WTC11 (cell line): ENCODE results near the gene MRPS5. TPM values are rescaled to one million over a fixed set of nuclear protein-coding genes. Genes with fewer than 3 reads are reported as not detected.
A peak's percentile ranks its signal among the peaks of the same experiment; 100 is the strongest.

Experiments
- ATAC-seq: fragments of 200-7000 bp; cut with Tn5 transposase; 2 replicates; pipeline ENCODE4 v1.10.0; 2021; ENCODE audit warnings: mild to moderate bottlenecking, moderate library complexity
- CTCF ChIA-PET: fragments of 300-600 bp; sonication (Branson Sonifier 250); formaldehyde crosslinking; loops from one replicate; lab custom pipeline; 2021; ENCODE audit warnings: antibody characterized with exemption; lab: Charles Lee
- POLR2A ChIA-PET: fragments of 350-600 bp; sonication (Branson Sonifier 250); formaldehyde crosslinking; loops from one replicate; lab custom pipeline; 2021; ENCODE audit warnings: antibody characterized with exemption; lab: Charles Lee
- DNase-seq: peaks from one replicate; pipeline ENCODE4 v3.0.0; 2021; ENCODE audit warnings: low spot score
- H3K27ac Mint-ChIP-seq: 2 replicates; pipeline ENCODE4 v1.8.0; 2021; ENCODE audit warnings: mixed read lengths
- H3K27me3 Mint-ChIP-seq: 2 replicates; pipeline ENCODE4 v1.8.0; 2021; ENCODE audit warnings: low read depth, mild to moderate bottlenecking, moderate library complexity, mixed read lengths
- H3K36me3 Mint-ChIP-seq: 2 replicates; pipeline ENCODE4 v1.8.0; 2021; ENCODE audit warnings: mixed read lengths
- H3K4me1 Mint-ChIP-seq: 2 replicates; pipeline ENCODE4 v1.8.0; 2022; ENCODE audit warnings: mixed read lengths
- H3K4me3 Mint-ChIP-seq: 2 replicates; pipeline ENCODE4 v1.8.0; 2021; ENCODE audit warnings: mild to moderate bottlenecking, moderate library complexity, mixed read lengths
- H3K9me3 Mint-ChIP-seq: 2 replicates; pipeline ENCODE4 v1.8.0; 2021; ENCODE audit warnings: mixed read lengths
- ARID4B ChIP-seq: sonication (generic); formaldehyde crosslinking; IDR thresholded peaks from 2 replicates; pipeline ENCODE4 v1.8.0; 2023; ENCODE audit warnings: missing genetic modification reagents, mild to moderate bottlenecking, borderline replicate concordance
- CBFB ChIP-seq: sonication (generic); formaldehyde crosslinking; IDR thresholded peaks from 2 replicates; pipeline ENCODE4 v1.8.1; 2022; ENCODE audit warnings: mild to moderate bottlenecking, low read depth, missing genetic modification reagents
- CREB1 ChIP-seq: sonication (generic); formaldehyde crosslinking; IDR thresholded peaks from 2 replicates; pipeline ENCODE4 v1.8.0; 2023; ENCODE audit warnings: mild to moderate bottlenecking, missing genetic modification reagents
- CREM ChIP-seq: sonication (generic); formaldehyde crosslinking; IDR thresholded peaks from 2 replicates; pipeline ENCODE4 v1.8.1; 2022; ENCODE audit warnings: mild to moderate bottlenecking, missing genetic modification reagents, moderate library complexity
- ESRRA ChIP-seq: sonication (generic); formaldehyde crosslinking; IDR thresholded peaks from 2 replicates; pipeline ENCODE4 v1.8.1; 2022; ENCODE audit warnings: mild to moderate bottlenecking, missing genetic modification reagents, borderline replicate concordance
- FOXJ3 ChIP-seq: sonication (generic); formaldehyde crosslinking; IDR thresholded peaks from 2 replicates; pipeline ENCODE4 v1.9.0; 2021; ENCODE audit warnings: missing genetic modification reagents, mild to moderate bottlenecking, borderline replicate concordance
- FOXP1 ChIP-seq: sonication (generic); formaldehyde crosslinking; IDR thresholded peaks from 2 replicates; pipeline ENCODE4 v1.8.0; 2022; ENCODE audit warnings: missing genetic modification reagents, mild to moderate bottlenecking, moderate library complexity, borderline replicate concordance
- JAZF1 ChIP-seq: fragments of 250-450 bp; sonication (Bioruptor Pico); IDR thresholded peaks from 2 replicates; pipeline ENCODE4 v1.9.0; 2021; ENCODE audit warnings: moderate library complexity, mild to moderate bottlenecking, inconsistent platforms
- MAX ChIP-seq: sonication (generic); formaldehyde crosslinking; IDR thresholded peaks from 2 replicates; pipeline ENCODE4 v1.8.0; 2022; ENCODE audit warnings: mild to moderate bottlenecking, missing genetic modification reagents
- NR3C1 ChIP-seq: sonication (generic); formaldehyde crosslinking; conservative IDR thresholded peaks from 2 replicates; pipeline ENCODE4 v1.8.1; 2023; ENCODE audit warnings: low read depth, mild to moderate bottlenecking, missing genetic modification reagents
- PREB ChIP-seq: sonication (generic); formaldehyde crosslinking; IDR thresholded peaks from 2 replicates; pipeline ENCODE4 v1.8.1; 2022; ENCODE audit warnings: mild to moderate bottlenecking, missing genetic modification reagents, moderate library complexity, borderline replicate concordance
- SP1 ChIP-seq: sonication (generic); formaldehyde crosslinking; conservative IDR thresholded peaks from 2 replicates; pipeline ENCODE4 v1.8.1; 2022; ENCODE audit warnings: missing genetic modification reagents
- STAT6 ChIP-seq: sonication (generic); formaldehyde crosslinking; conservative IDR thresholded peaks from 2 replicates; pipeline ENCODE4 v1.8.1; 2023; ENCODE audit warnings: mild to moderate bottlenecking, low read depth, missing genetic modification reagents, moderate library complexity
- ZNF121 ChIP-seq: sonication (generic); formaldehyde crosslinking; IDR thresholded peaks from 2 replicates; pipeline ENCODE4 v1.8.0; 2023; ENCODE audit warnings: missing genetic modification reagents
- ZNF138 ChIP-seq: sonication (generic); formaldehyde crosslinking; conservative IDR thresholded peaks from 2 replicates; pipeline ENCODE4 v1.8.1; 2022; ENCODE audit warnings: mild to moderate bottlenecking, moderate library complexity, missing genetic modification reagents
- ZNF281 ChIP-seq: sonication (generic); formaldehyde crosslinking; IDR thresholded peaks from 2 replicates; pipeline ENCODE4 v1.8.0; 2023; ENCODE audit warnings: mild to moderate bottlenecking, missing genetic modification reagents
- ZNF396 ChIP-seq: fragments of 250-450 bp; sonication (Bioruptor Pico); IDR thresholded peaks from 2 replicates; pipeline ENCODE4 v1.8.0; 2021; ENCODE audit warnings: mild to moderate bottlenecking, moderate library complexity, borderline replicate concordance
- total RNA-seq: library from RNA; stranded (reverse); gene quantifications from 3 replicates; pipeline ENCODE4 v1.2.3, GENCODE V29; 2021
- TF ChIP-seq, protein P1 (sequence below): fragments of 250-450 bp; sonication (Bioruptor Pico); conservative IDR thresholded peaks from 2 replicates; pipeline ENCODE4 v1.9.0; 2021; ENCODE audit warnings: mild to moderate bottlenecking
- TF ChIP-seq, protein P2 (sequence below): fragments of 200-600 bp; IDR thresholded peaks from 2 replicates; pipeline ENCODE4 v1.8.0; 2022; ENCODE audit warnings: antibody characterized with exemption

MRPS5 gene
- total RNA-seq, 1 experiment from 2014 or later: 70.3 TPM

- TF ChIP-seq, protein P1, sequence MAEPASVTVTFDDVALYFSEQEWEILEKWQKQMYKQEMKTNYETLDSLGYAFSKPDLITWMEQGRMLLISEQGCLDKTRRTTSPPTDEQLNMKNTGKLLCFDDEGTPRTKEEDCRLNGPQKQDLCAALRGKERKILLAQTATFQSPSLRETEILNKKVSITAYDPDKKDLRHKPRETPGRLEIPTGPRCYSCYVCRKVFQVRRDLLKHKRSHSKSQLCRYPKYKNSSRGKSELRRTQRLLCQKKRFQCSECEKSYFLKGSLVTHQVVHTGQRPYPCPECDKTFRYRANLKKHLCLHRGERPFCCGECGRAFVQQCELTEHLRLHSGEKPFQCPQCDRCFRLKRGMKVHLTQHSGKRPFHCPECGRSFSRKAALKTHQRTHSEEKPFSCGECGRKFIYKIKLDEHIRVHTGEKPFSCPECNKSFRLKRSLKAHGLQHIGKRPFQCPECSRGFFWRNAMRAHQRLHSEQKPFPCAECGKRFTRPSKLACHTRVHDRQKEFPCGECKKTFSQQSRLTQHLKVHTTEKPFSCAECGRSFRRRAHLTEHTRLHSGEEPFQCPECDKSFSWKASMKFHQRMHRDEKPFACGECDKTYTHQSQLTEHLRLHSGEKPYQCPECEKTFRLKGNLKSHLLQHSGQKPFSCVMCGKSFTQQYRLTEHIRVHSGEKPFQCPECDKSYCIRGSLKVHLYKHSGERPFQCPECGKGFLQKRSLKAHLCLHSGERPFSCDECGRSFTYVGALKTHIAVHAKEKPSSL (CRISPR knock-in tag): no peak
Observed at GRCh38 chr2:95121093-95121406, 558 bp downstream of the MRPS5 start (continued).

GRCh38 chr2:95115418-95115817 lies 6.2 kb downstream of the MRPS5 start:
- ATAC-seq (peak; percentile 99), DNase-seq (peak; percentile 78)
- H3K9me3 Mint-ChIP-seq: 0 out of 2 replicates have a peak, but pooled peaks cover 4% of the 10 kb centered on the region
- H3K36me3 Mint-ChIP-seq: peaks cover 48% of the 10 kb centered on the region
- 0 out of 2 replicates have a peak overlapping the region, but pooled peaks have one; percentile 41 for H3K27ac Mint-ChIP-seq
- ChIA-PET CTCF (interaction anchor here (0.6 to 2.8 kb wide), 25 partner anchors 9 to 273 kb away, joined by 3 to 66 read pairs (median 4); partner anchors contain the start of gene ZNF2), POLR2A (no interaction called here)
- H3K4me1 Mint-ChIP-seq: peaks cover 27% of the 10 kb centered on the region
- TF ChIP-seq ESRRA: no peak
- TF ChIP-seq, protein P2, sequence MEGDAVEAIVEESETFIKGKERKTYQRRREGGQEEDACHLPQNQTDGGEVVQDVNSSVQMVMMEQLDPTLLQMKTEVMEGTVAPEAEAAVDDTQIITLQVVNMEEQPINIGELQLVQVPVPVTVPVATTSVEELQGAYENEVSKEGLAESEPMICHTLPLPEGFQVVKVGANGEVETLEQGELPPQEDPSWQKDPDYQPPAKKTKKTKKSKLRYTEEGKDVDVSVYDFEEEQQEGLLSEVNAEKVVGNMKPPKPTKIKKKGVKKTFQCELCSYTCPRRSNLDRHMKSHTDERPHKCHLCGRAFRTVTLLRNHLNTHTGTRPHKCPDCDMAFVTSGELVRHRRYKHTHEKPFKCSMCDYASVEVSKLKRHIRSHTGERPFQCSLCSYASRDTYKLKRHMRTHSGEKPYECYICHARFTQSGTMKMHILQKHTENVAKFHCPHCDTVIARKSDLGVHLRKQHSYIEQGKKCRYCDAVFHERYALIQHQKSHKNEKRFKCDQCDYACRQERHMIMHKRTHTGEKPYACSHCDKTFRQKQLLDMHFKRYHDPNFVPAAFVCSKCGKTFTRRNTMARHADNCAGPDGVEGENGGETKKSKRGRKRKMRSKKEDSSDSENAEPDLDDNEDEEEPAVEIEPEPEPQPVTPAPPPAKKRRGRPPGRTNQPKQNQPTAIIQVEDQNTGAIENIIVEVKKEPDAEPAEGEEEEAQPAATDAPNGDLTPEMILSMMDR: peak; percentile 66
- no peak for TF ChIP-seq NR3C1
- TF ChIP-seq ZNF396: no peak
- no peak for TF ChIP-seq STAT6 (CRISPR knock-in tag)
- no peaks in the 10 kb centered on the region for H3K27me3 Mint-ChIP-seq
- no peak overlapping the region for H3K4me3 Mint-ChIP-seq

GRCh38 chr2:95113464-95113863 lies 8.1 kb downstream of the MRPS5 start:
- peaks cover 54% of the 10 kb centered on the region for H3K36me3 Mint-ChIP-seq
- H3K27me3 Mint-ChIP-seq: no peaks in the 10 kb centered on the region
- DNase-seq (no peak), ATAC-seq (no peak)
- H3K27ac Mint-ChIP-seq: no peak overlapping the region
- no peaks in the 10 kb centered on the region for H3K9me3 Mint-ChIP-seq
- no peak overlapping the region for H3K4me3 Mint-ChIP-seq
- H3K4me1 Mint-ChIP-seq: peaks cover 9% of the 10 kb centered on the region
- ChIA-PET CTCF (no interaction called here), POLR2A (no interaction called here)
- TF ChIP-seq CREM (CRISPR knock-in tag) (no peak), MAX (CRISPR knock-in tag) (no peak), FOXP1 (no peak), SP1 (no peak), CREB1 (no peak), FOXJ3 (CRISPR knock-in tag) (no peak), ZNF281 (CRISPR knock-in tag) (no peak), ZNF121 (no peak), CBFB (no peak), ARID4B (CRISPR knock-in tag) (no peak), ZNF138 (CRISPR knock-in tag) (no peak), JAZF1 (CRISPR knock-in tag) (no peak), PREB (CRISPR knock-in tag) (no peak)
